ENCODE measurements around the gene ZBED4. TPM values are rescaled to one million over a fixed set of nuclear protein-coding genes. Genes with fewer than 3 reads are reported as not detected.

ZBED4 gene
- total RNA-seq, 2 experiments from 2014 or later: 20.0 to 20.8 TPM

GRCh38 chr22:49866134-49866533 lies 12.5 kb downstream of the ZBED4 start:
- Mint-ChIP-seq H3K4me3 (no peak overlapping the region), H3K27me3 (no peaks in the 10 kb centered on the region), H3K9me3 (peaks cover 34% of the 10 kb centered on the region), H3K27ac (no peak overlapping the region), H3K36me3 (ENCODE audit: low read depth) (peaks cover 65% of the 10 kb centered on the region), H3K4me1 (peaks cover 67% of the 10 kb centered on the region)
- CTCF ChIA-PET: no interaction called here
- DNase-seq: no peak
- POLR2A ChIA-PET: no interaction called here

GRCh38 chr22:49866646-49867045 lies 13.0 kb downstream of the ZBED4 start:
- DNase-seq: no peak
- H3K36me3 Mint-ChIP-seq (ENCODE audit: low read depth): peaks cover 65% of the 10 kb centered on the region
- H3K4me3 Mint-ChIP-seq: no peak overlapping the region
- POLR2A ChIA-PET: no interaction called here
- no peaks in the 10 kb centered on the region for H3K27me3 Mint-ChIP-seq
- H3K27ac Mint-ChIP-seq: peak overlapping the region; percentile 36
- CTCF ChIA-PET: no interaction called here
- H3K9me3 Mint-ChIP-seq: peaks cover 34% of the 10 kb centered on the region
- peaks cover 66% of the 10 kb centered on the region for H3K4me1 Mint-ChIP-seq

GRCh38 chr22:49867303-49868265 lies 13.9 kb downstream of the ZBED4 start:
- H3K4me1 Mint-ChIP-seq: peaks cover 62% of the 10 kb centered on the region
- no peak for DNase-seq
- H3K27me3 Mint-ChIP-seq: no peaks in the 10 kb centered on the region
- CTCF ChIA-PET: interaction anchor here (0.7 to 0.8 kb wide), 3 partner anchors 11 to 38 kb away, joined by 3 read pairs; no protein-coding TSS in a partner anchor
- peak overlapping the region; percentile 5 for H3K4me3 Mint-ChIP-seq
- peak overlapping the region; percentile 50 for H3K27ac Mint-ChIP-seq
- POLR2A ChIA-PET: no interaction called here
- H3K9me3 Mint-ChIP-seq: peaks cover 34% of the 10 kb centered on the region
- H3K36me3 Mint-ChIP-seq (ENCODE audit: low read depth): peaks cover 62% of the 10 kb centered on the region

GRCh38 chr22:49869086-49869830 lies 15.6 kb downstream of the ZBED4 start:
- POLR2A ChIA-PET: no interaction called here
- CTCF ChIA-PET: interaction anchor here (0.6 kb wide), 1 partner anchor 12 kb away, joined by 3 read pairs; no protein-coding TSS in a partner anchor
- no peak for DNase-seq
- H3K4me1 Mint-ChIP-seq: peaks cover 56% of the 10 kb centered on the region
- H3K9me3 Mint-ChIP-seq: peaks cover 34% of the 10 kb centered on the region
- no peaks in the 10 kb centered on the region for H3K27me3 Mint-ChIP-seq
- peaks cover 58% of the 10 kb centered on the region for H3K36me3 Mint-ChIP-seq (ENCODE audit: low read depth)
- H3K4me3 Mint-ChIP-seq: no peak overlapping the region
- H3K27ac Mint-ChIP-seq: no peak overlapping the region

- H3K9me3 Mint-ChIP-seq: peaks cover 34% of the 10 kb centered on the region
- ChIA-PET POLR2A (no interaction called here), CTCF (interaction anchor here (1.4 kb wide), 3 partner anchors 10 to 24 kb away, joined by 3 to 5 read pairs (median 4); no protein-coding TSS in a partner anchor)
- peaks cover 60% of the 10 kb centered on the region for H3K36me3 Mint-ChIP-seq (ENCODE audit: low read depth)
- DNase-seq: peak; percentile 19
- no peak overlapping the region for H3K4me3 Mint-ChIP-seq
- no peaks in the 10 kb centered on the region for H3K27me3 Mint-ChIP-seq
- H3K4me1 Mint-ChIP-seq: peaks cover 54% of the 10 kb centered on the region
- peak overlapping the region; percentile 78 for H3K27ac Mint-ChIP-seq
Observed at GRCh38 chr22:49869845-49870712, 16.4 kb downstream of the ZBED4 start.

GRCh38 chr22:49871482-49871881 lies 17.8 kb downstream of the ZBED4 start:
- CTCF ChIA-PET: interaction anchor here (1.2 to 1.4 kb wide), 5 partner anchors 14 to 33 kb away, joined by 3 to 5 read pairs (median 3); no protein-coding TSS in a partner anchor
- H3K9me3 Mint-ChIP-seq: peaks cover 24% of the 10 kb centered on the region
- DNase-seq: no peak
- H3K4me3 Mint-ChIP-seq: no peak overlapping the region
- peaks cover 48% of the 10 kb centered on the region for H3K4me1 Mint-ChIP-seq
- H3K27me3 Mint-ChIP-seq: no peaks in the 10 kb centered on the region
- POLR2A ChIA-PET: no interaction called here
- no peak overlapping the region for H3K27ac Mint-ChIP-seq
- peaks cover 56% of the 10 kb centered on the region for H3K36me3 Mint-ChIP-seq (ENCODE audit: low read depth)

GRCh38 chr22:49872347-49872746 lies 18.7 kb downstream of the ZBED4 start:
- POLR2A ChIA-PET: no interaction called here
- peaks cover 40% of the 10 kb centered on the region for H3K4me1 Mint-ChIP-seq
- no peak for DNase-seq
- H3K9me3 Mint-ChIP-seq: peaks cover 17% of the 10 kb centered on the region
- H3K36me3 Mint-ChIP-seq (ENCODE audit: low read depth): peaks cover 52% of the 10 kb centered on the region
- H3K4me3 Mint-ChIP-seq: no peak overlapping the region
- CTCF ChIA-PET: interaction anchor here (1.3 kb wide), 1 partner anchor 34 kb away, joined by 3 read pairs; no protein-coding TSS in a partner anchor
- H3K27ac Mint-ChIP-seq: no peak overlapping the region
- H3K27me3 Mint-ChIP-seq: no peaks in the 10 kb centered on the region

GRCh38 chr22:49873228-49873940 lies 19.7 kb downstream of the ZBED4 start:
- DNase-seq: no peak
- H3K27me3 Mint-ChIP-seq: no peaks in the 10 kb centered on the region
- peaks cover 35% of the 10 kb centered on the region for H3K4me1 Mint-ChIP-seq
- POLR2A ChIA-PET: no interaction called here
- H3K9me3 Mint-ChIP-seq: peaks cover 14% of the 10 kb centered on the region
- CTCF ChIA-PET: interaction anchor here (0.6 kb wide), 1 partner anchor 9 kb away, joined by 3 read pairs; no protein-coding TSS in a partner anchor
- H3K4me3 Mint-ChIP-seq: no peak overlapping the region
- peaks cover 48% of the 10 kb centered on the region for H3K36me3 Mint-ChIP-seq (ENCODE audit: low read depth)
- no peak overlapping the region for H3K27ac Mint-ChIP-seq

GRCh38 chr22:49877642-49878041 lies 24.0 kb downstream of the ZBED4 start:
- peaks cover 42% of the 10 kb centered on the region for H3K4me1 Mint-ChIP-seq
- no peak overlapping the region for H3K27ac Mint-ChIP-seq
- H3K27me3 Mint-ChIP-seq: no peaks in the 10 kb centered on the region
- ChIA-PET CTCF (interaction anchor here (1.1 kb wide), 1 partner anchor 29 kb away, joined by 3 read pairs; no protein-coding TSS in a partner anchor), POLR2A (no interaction called here)
- peaks cover 31% of the 10 kb centered on the region for H3K36me3 Mint-ChIP-seq (ENCODE audit: low read depth)
- DNase-seq: no peak
- H3K9me3 Mint-ChIP-seq: no peaks in the 10 kb centered on the region
- no peak overlapping the region for H3K4me3 Mint-ChIP-seq

GRCh38 chr22:49878206-49878605 lies 24.6 kb downstream of the ZBED4 start:
- H3K27ac Mint-ChIP-seq: no peak overlapping the region
- ChIA-PET POLR2A (no interaction called here), CTCF (no interaction called here)
- H3K4me3 Mint-ChIP-seq: no peak overlapping the region
- no peaks in the 10 kb centered on the region for H3K9me3 Mint-ChIP-seq
- peaks cover 31% of the 10 kb centered on the region for H3K36me3 Mint-ChIP-seq (ENCODE audit: low read depth)
- peaks cover 42% of the 10 kb centered on the region for H3K4me1 Mint-ChIP-seq
- no peaks in the 10 kb centered on the region for H3K27me3 Mint-ChIP-seq
- no peak for DNase-seq

- ChIA-PET CTCF (interaction anchor here (0.8 to 1.1 kb wide), 2 partner anchors 9 to 150 kb away, joined by 3 to 4 read pairs; no protein-coding TSS in a partner anchor), POLR2A (interaction anchor here (0.5 to 0.7 kb wide), 2 partner anchors 20 to 37 kb away, joined by 3 to 6 read pairs; no protein-coding TSS in a partner anchor)
- Mint-ChIP-seq H3K4me3 (peak overlapping the region; percentile 28), H3K27ac (peak overlapping the region; percentile 77), H3K36me3 (ENCODE audit: low read depth) (peaks cover 34% of the 10 kb centered on the region), H3K4me1 (peaks cover 42% of the 10 kb centered on the region), H3K27me3 (no peaks in the 10 kb centered on the region), H3K9me3 (no peaks in the 10 kb centered on the region)
- DNase-seq: no peak
Observed at GRCh38 chr22:49879871-49880270, 26.2 kb downstream of the ZBED4 start.

Measured in activated CD4-positive, alpha-beta T cell treated with anti-CD3 and anti-CD28 coated beads, Interleukin-2, amount 10 ng/mL, durations not matched to agents 7 days and 5 days (primary cell).